Uterus (tissue), 4 donors: ENCODE measurements around the gene PPEF1. TPM values are rescaled to one million over a fixed set of nuclear protein-coding genes. Genes with fewer than 3 reads are reported as not detected.

Experiments used
- DNase-seq, 2 donors: peaks; one replicate each; pipeline ENCODE4 v3.0.0-alpha.2; 2019 to 2020
- H3K27ac ChIP-seq, 2 donors: fragments of 200-600 bp; sonication (generic); 1 replicate in 1 of 2; 2 replicates in 1 of 2; pipeline ENCODE4 v1.5.1; 2016 to 2018
- H3K27me3 ChIP-seq, 2 donors: fragments of 200-600 bp; sonication (generic); one replicate each; pipeline ENCODE4 v1.5.1; 2018 to 2019; ENCODE audit warnings: control low read depth in 1 of 2
- H3K36me3 ChIP-seq, 2 donors: fragments of 200-600 bp; sonication (generic); one replicate each; pipeline ENCODE4 v1.5.1; 2019; ENCODE audit warnings: control low read depth in 1 of 2
- H3K4me1 ChIP-seq, 2 donors: fragments of 200-600 bp; sonication (generic); one replicate each; pipeline ENCODE4 v1.5.1; 2018 to 2019; ENCODE audit warnings: control low read depth in 1 of 2
- H3K4me3 ChIP-seq, 2 donors: fragments of 200-600 bp; sonication (generic); 1 replicate in 1 of 2; 2 replicates in 1 of 2; pipeline ENCODE4 v1.5.1; 2018 to 2019; ENCODE audit warnings: mild to moderate bottlenecking in 1 of 2
- H3K9me3 ChIP-seq, 2 donors: fragments of 200-600 bp; sonication (generic); one replicate each; pipeline ENCODE4 v1.5.1; 2019; ENCODE audit warnings: control low read depth in 1 of 2
- POLR2A ChIP-seq, 2 donors: fragments of 450-650 bp; IDR thresholded peaks; one replicate each; pipeline ENCODE4 v1.6.1; 2016; ENCODE audit warnings: antibody characterized with exemption in 2 of 2, mild to moderate bottlenecking in 1 of 2, moderate library complexity in 1 of 2
- intact Hi-C: fragments of 100-400 bp; cut with DNase I; formaldehyde crosslinking; loops from one replicate; pipeline ENCODE4 v1.15.1; 2023; ENCODE audit warnings: low total_unique reads
- total RNA-seq, 4 donors: library from RNA; depleted of rRNA in 3 of 4; stranded (reverse); fragments of >200 nt in 3 of 4; gene quantifications; one replicate each; pipeline versions ENCODE4 v1.1.0 to v1.2.4, GENCODE V29; 2014 to 2023
- TF ChIP-seq, protein P1 (sequence below), 4 experiments: fragments of 200-600 bp in 2 of 4; fragments of 450-650 bp in 2 of 4; sonication (generic) in 2 of 4; IDR thresholded peaks; one replicate each; pipeline ENCODE4 v1.5.1; 2016 to 2019; ENCODE audit warnings: antibody characterized with exemption in 4 of 4, mild to moderate bottlenecking in 2 of 4, moderate library complexity in 1 of 4
- donor health status: DM: yes; HTN: yes; CAD: no.

The PPEF1 gene
- total RNA-seq, 4 donors from 2014 or later, result under 0.01 to 0.76 TPM; not detected in 2

- Histone ChIP-seq H3K27ac (no peak overlapping the region), H3K27me3 (no peaks in the 10 kb centered on the region), H3K36me3 (no peaks in the 10 kb centered on the region), H3K4me1 (no peaks in the 10 kb centered on the region), H3K9me3 (no peaks in the 10 kb centered on the region), H3K4me3 (no peak overlapping the region)
- no peak for DNase-seq
- TF ChIP-seq, protein P1, sequence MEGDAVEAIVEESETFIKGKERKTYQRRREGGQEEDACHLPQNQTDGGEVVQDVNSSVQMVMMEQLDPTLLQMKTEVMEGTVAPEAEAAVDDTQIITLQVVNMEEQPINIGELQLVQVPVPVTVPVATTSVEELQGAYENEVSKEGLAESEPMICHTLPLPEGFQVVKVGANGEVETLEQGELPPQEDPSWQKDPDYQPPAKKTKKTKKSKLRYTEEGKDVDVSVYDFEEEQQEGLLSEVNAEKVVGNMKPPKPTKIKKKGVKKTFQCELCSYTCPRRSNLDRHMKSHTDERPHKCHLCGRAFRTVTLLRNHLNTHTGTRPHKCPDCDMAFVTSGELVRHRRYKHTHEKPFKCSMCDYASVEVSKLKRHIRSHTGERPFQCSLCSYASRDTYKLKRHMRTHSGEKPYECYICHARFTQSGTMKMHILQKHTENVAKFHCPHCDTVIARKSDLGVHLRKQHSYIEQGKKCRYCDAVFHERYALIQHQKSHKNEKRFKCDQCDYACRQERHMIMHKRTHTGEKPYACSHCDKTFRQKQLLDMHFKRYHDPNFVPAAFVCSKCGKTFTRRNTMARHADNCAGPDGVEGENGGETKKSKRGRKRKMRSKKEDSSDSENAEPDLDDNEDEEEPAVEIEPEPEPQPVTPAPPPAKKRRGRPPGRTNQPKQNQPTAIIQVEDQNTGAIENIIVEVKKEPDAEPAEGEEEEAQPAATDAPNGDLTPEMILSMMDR (IDR thresholded peaks at IDR 0.05), result no peak
- TF ChIP-seq POLR2A (IDR thresholded peaks at IDR 0.05), result no peak
- intact Hi-C loops, result no loop called here
Measured at GRCh38 chrX:18799911-18800310, 92.5 kb downstream of the PPEF1 start.

- Histone ChIP-seq H3K27ac (no peak overlapping the region), H3K9me3 (no peaks in the 10 kb centered on the region), H3K36me3 (no peaks in the 10 kb centered on the region), H3K4me1 (no peaks in the 10 kb centered on the region), H3K27me3 (no peaks in the 10 kb centered on the region), H3K4me3 (no peak overlapping the region)
- intact Hi-C loops, result no loop called here
- DNase-seq, result no peak
- no peak for TF ChIP-seq POLR2A (IDR thresholded peaks at IDR 0.05)
- TF ChIP-seq, protein P1 (IDR thresholded peaks at IDR 0.05), result no peak
Measured at GRCh38 chrX:18809641-18810040, 102.2 kb downstream of the PPEF1 start.

GRCh38 chrX:18810416-18810815, 103.0 kb downstream of the PPEF1 start:
- H3K4me3 ChIP-seq, result no peak overlapping the region
- intact Hi-C loops, result no loop called here
- no peaks in the 10 kb centered on the region for H3K36me3 ChIP-seq
- no peaks in the 10 kb centered on the region for H3K4me1 ChIP-seq
- H3K9me3 ChIP-seq, result no peaks in the 10 kb centered on the region
- no peak for DNase-seq
- no peak overlapping the region for H3K27ac ChIP-seq
- no peaks in the 10 kb centered on the region for H3K27me3 ChIP-seq
- no peak for TF ChIP-seq POLR2A (IDR thresholded peaks at IDR 0.05)
- TF ChIP-seq, protein P1 (IDR thresholded peaks at IDR 0.05), result no peak

GRCh38 chrX:18825375-18825774, 117.9 kb downstream of the PPEF1 start:
- H3K27ac ChIP-seq, result no peak overlapping the region
- DNase-seq, result no peak
- no peak overlapping the region for H3K4me3 ChIP-seq
- H3K27me3 ChIP-seq, result no peaks in the 10 kb centered on the region
- TF ChIP-seq, protein P1 (IDR thresholded peaks at IDR 0.05), result no peak
- no peak for TF ChIP-seq POLR2A (IDR thresholded peaks at IDR 0.05)
- intact Hi-C loops, result no loop called here
- H3K9me3 ChIP-seq, result no peaks in the 10 kb centered on the region
- no peaks in the 10 kb centered on the region for H3K4me1 ChIP-seq
- H3K36me3 ChIP-seq, result no peaks in the 10 kb centered on the region

- TF ChIP-seq, protein P1 (IDR thresholded peaks at IDR 0.05), result no peak
- no peak for TF ChIP-seq POLR2A (IDR thresholded peaks at IDR 0.05)
- H3K9me3 ChIP-seq, result no peaks in the 10 kb centered on the region
- H3K27me3 ChIP-seq, result no peaks in the 10 kb centered on the region
- intact Hi-C loops, result no loop called here
- no peaks in the 10 kb centered on the region for H3K36me3 ChIP-seq
- no peak for DNase-seq
- no peak overlapping the region for H3K27ac ChIP-seq
- H3K4me3 ChIP-seq, result no peak overlapping the region
- no peaks in the 10 kb centered on the region for H3K4me1 ChIP-seq
Measured at GRCh38 chrX:18828832-18829404, 121.5 kb downstream of the PPEF1 start.
